ENCODE results near the gene GIPR.

The GIPR gene

GRCh38 chr19:45691516-45692186, 23.6 kb downstream of the GIPR start, which contains the start of gene SNRPD2 (continued):
- TF ChIP-seq PRDM2 (tag by site-specific recombination; IDR thresholded peaks at IDR 0.05; ENCODE audit: borderline replicate concordance), result no peak
- TF ChIP-seq ZNF19 (tag by site-specific recombination; IDR thresholded peaks at IDR 0.05; ENCODE audit: low read depth), result no peak
- TF ChIP-seq SETDB1 (IDR thresholded peaks at IDR 0.05; ENCODE audit: insufficient read length, low read length), result no peak
- TF ChIP-seq ZNF510 (tag by site-specific recombination; IDR thresholded peaks at IDR 0.05; ENCODE audit: insufficient replicate concordance), result no peak
- TF ChIP-seq ZBTB44 (tag by site-specific recombination; IDR thresholded peaks at IDR 0.05), result no peak
- TF ChIP-seq ZNF654 (tag by site-specific recombination; IDR thresholded peaks at IDR 0.05; ENCODE audit: low read depth), result no peak
- no peak for TF ChIP-seq HOXC10 (CRISPR knock-in tag; IDR thresholded peaks at IDR 0.05)
- TF ChIP-seq ZBTB1 (tag by site-specific recombination; IDR thresholded peaks at IDR 0.05), result no peak
- TF ChIP-seq ZNF335 (tag by site-specific recombination; conservative IDR thresholded peaks at IDR 0.05), result peak; percentile 86
- no peak for TF ChIP-seq ZNF174 (tag by site-specific recombination; IDR thresholded peaks at IDR 0.05)
- TF ChIP-seq ZBTB48 (tag by site-specific recombination; IDR thresholded peaks at IDR 0.05), result no peak
- peak; percentile 73 for TF ChIP-seq EGR2 (tag by site-specific recombination; IDR thresholded peaks at IDR 0.05; ENCODE audit: low read depth)
- TF ChIP-seq OSR2 (tag by site-specific recombination; IDR thresholded peaks at IDR 0.05), result no peak
- TF ChIP-seq ZNF140 (tag by site-specific recombination; IDR thresholded peaks at IDR 0.05), result peak; percentile 77
- no peak for TF ChIP-seq PRDM10 (tag by site-specific recombination; IDR thresholded peaks at IDR 0.05)
- TF ChIP-seq ZNF157 (tag by site-specific recombination; IDR thresholded peaks at IDR 0.05), result no peak
- 0 out of 2 replicates have a peak, but pooled peaks have one; percentile 40 for TF ChIP-seq ZNF24 (tag by site-specific recombination; IDR thresholded peaks at IDR 0.05)
- no peak for TF ChIP-seq OVOL3 (tag by site-specific recombination; IDR thresholded peaks at IDR 0.05)
- TF ChIP-seq ZNF792 (tag by site-specific recombination; IDR thresholded peaks at IDR 0.05), result 0 out of 2 replicates have a peak, but pooled peaks have one; percentile 55
- no peak for TF ChIP-seq ZNF354C (tag by site-specific recombination; IDR thresholded peaks at IDR 0.05; ENCODE audit: borderline replicate concordance, low read depth)
- no peak for TF ChIP-seq ZNF48 (tag by site-specific recombination; IDR thresholded peaks at IDR 0.05)
- TF ChIP-seq CTCF (tag by site-specific recombination; IDR thresholded peaks at IDR 0.05), result peak; percentile 6; the same call in 1 of the 2 replicates
- no peak for TF ChIP-seq ZNF223 (tag by site-specific recombination; IDR thresholded peaks at IDR 0.05)
- peak; percentile 20; the same call in 1 of the 2 replicates for TF ChIP-seq MYNN (tag by site-specific recombination; IDR thresholded peaks at IDR 0.05; ENCODE audit: borderline replicate concordance)
- TF ChIP-seq HOXA7 (CRISPR knock-in tag; IDR thresholded peaks at IDR 0.05; ENCODE audit: borderline replicate concordance), result no peak
- TF ChIP-seq GLIS2 (tag by site-specific recombination; IDR thresholded peaks at IDR 0.05), result no peak
- no peak for TF ChIP-seq SP2 (tag by site-specific recombination; IDR thresholded peaks at IDR 0.05)
- TF ChIP-seq ZNF677 (tag by site-specific recombination; IDR thresholded peaks at IDR 0.05), result no peak
